ENCODE results near the gene LMF1.

DNA sequence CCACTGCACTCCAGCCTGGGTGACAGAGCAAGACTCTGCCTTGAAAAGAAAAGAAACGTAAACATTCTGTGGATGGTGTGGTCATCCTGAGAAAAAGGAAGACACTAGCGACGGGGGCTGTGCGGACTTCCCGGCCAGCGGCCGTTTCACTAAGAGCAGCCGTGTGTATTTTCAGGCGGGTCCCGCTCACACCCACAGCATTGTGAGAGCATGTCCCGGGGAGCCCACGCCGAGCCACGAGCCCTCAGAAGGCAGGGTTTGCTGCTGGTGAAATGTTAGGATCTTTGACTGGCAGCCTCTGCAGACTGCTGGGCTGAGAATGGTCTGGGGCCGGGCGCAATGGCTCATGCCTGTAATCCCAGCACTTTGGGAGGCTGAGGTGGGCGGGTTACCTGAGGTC lies 40.3 kb downstream of the LMF1 start:
- TF ChIP-seq, protein P1, sequence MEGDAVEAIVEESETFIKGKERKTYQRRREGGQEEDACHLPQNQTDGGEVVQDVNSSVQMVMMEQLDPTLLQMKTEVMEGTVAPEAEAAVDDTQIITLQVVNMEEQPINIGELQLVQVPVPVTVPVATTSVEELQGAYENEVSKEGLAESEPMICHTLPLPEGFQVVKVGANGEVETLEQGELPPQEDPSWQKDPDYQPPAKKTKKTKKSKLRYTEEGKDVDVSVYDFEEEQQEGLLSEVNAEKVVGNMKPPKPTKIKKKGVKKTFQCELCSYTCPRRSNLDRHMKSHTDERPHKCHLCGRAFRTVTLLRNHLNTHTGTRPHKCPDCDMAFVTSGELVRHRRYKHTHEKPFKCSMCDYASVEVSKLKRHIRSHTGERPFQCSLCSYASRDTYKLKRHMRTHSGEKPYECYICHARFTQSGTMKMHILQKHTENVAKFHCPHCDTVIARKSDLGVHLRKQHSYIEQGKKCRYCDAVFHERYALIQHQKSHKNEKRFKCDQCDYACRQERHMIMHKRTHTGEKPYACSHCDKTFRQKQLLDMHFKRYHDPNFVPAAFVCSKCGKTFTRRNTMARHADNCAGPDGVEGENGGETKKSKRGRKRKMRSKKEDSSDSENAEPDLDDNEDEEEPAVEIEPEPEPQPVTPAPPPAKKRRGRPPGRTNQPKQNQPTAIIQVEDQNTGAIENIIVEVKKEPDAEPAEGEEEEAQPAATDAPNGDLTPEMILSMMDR (IDR thresholded peaks at IDR 0.05), result no peak
- TF ChIP-seq POLR2A (IDR thresholded peaks at IDR 0.05), result no peak
